Nephron progenitor cell (in vitro differentiated cells): ENCODE results near the gene RABL3.
"Not testable (repeated sequence)": the region's sequence is repeated elsewhere in the genome, so short reads cannot be mapped to it uniquely, and the experiment has no call there.

Experiments
- DNase-seq: peaks from one replicate; pipeline ENCODE4 v3.0.0; 2021
- H3K27ac Mint-ChIP-seq: 2 replicates; pipeline ENCODE4 v1.8.0; 2021; ENCODE audit warnings: mild to moderate bottlenecking, moderate library complexity, mixed read lengths
- H3K27me3 Mint-ChIP-seq: 2 replicates; pipeline ENCODE4 v1.8.0; 2021; ENCODE audit warnings: mild to moderate bottlenecking, low read depth, mixed read lengths; ENCODE audit not compliant: poor library complexity
- H3K36me3 Mint-ChIP-seq: 2 replicates; pipeline ENCODE4 v1.8.0; 2021; ENCODE audit warnings: low read depth, mixed read lengths
- H3K4me1 Mint-ChIP-seq: 2 replicates; pipeline ENCODE4 v1.8.0; 2021; ENCODE audit warnings: mixed read lengths
- H3K4me3 Mint-ChIP-seq: 2 replicates; pipeline ENCODE4 v1.8.0; 2021; ENCODE audit warnings: mild to moderate bottlenecking, moderate library complexity, mixed read lengths
- H3K9me3 Mint-ChIP-seq: 2 replicates; pipeline ENCODE4 v1.8.0; 2021; ENCODE audit warnings: mild to moderate bottlenecking, moderate library complexity, mixed read lengths
- CTCF ChIP-seq: fragments of 200-600 bp; sonication (generic); IDR thresholded peaks from 2 replicates; pipeline ENCODE4 v1.5.0; 2021; ENCODE audit warnings: antibody characterized with exemption

The RABL3 gene

GRCh38 chr3:120681018-120681417, 61.3 kb downstream of the RABL3 start:
- no peak overlapping the region for H3K4me3 Mint-ChIP-seq
- peaks cover 11% of the 10 kb centered on the region for H3K36me3 Mint-ChIP-seq
- H3K27ac Mint-ChIP-seq = no peak overlapping the region
- H3K9me3 Mint-ChIP-seq = peaks cover 28% of the 10 kb centered on the region
- no peak for DNase-seq
- peaks cover 6% of the 10 kb centered on the region for H3K4me1 Mint-ChIP-seq
- H3K27me3 Mint-ChIP-seq = no peaks in the 10 kb centered on the region
- no peak for TF ChIP-seq CTCF

- Mint-ChIP-seq H3K27ac (no peak overlapping the region), H3K36me3 (peaks cover 11% of the 10 kb centered on the region), H3K4me1 (peaks cover 6% of the 10 kb centered on the region), H3K4me3 (no peak overlapping the region), H3K27me3 (no peaks in the 10 kb centered on the region), H3K9me3 (peaks cover 28% of the 10 kb centered on the region)
- no peak for TF ChIP-seq CTCF
- DNase-seq = no peak
Measured at GRCh38 chr3:120680193-120680894, 62.0 kb downstream of the RABL3 start.

- Mint-ChIP-seq H3K9me3 (peaks cover 28% of the 10 kb centered on the region), H3K27ac (no peak overlapping the region), H3K27me3 (no peaks in the 10 kb centered on the region), H3K36me3 (peaks cover 11% of the 10 kb centered on the region), H3K4me3 (no peak overlapping the region), H3K4me1 (peaks cover 6% of the 10 kb centered on the region)
- no peak for TF ChIP-seq CTCF
- no peak for DNase-seq
Measured at GRCh38 chr3:120678984-120679383, 63.3 kb downstream of the RABL3 start.

GRCh38 chr3:120678331-120678947, 63.9 kb downstream of the RABL3 start:
- H3K4me3 Mint-ChIP-seq = peak overlapping the region; percentile 5
- no peak overlapping the region for H3K27ac Mint-ChIP-seq

GRCh38 chr3:120677193-120677592, 65.1 kb downstream of the RABL3 start:
- Mint-ChIP-seq H3K9me3 (peaks cover 28% of the 10 kb centered on the region), H3K36me3 (peaks cover 11% of the 10 kb centered on the region)
- not testable (repeated sequence) for H3K27ac Mint-ChIP-seq, H3K4me1 Mint-ChIP-seq, DNase-seq, H3K4me3 Mint-ChIP-seq, H3K27me3 Mint-ChIP-seq

More at GRCh38 chr3:120678331-120678947, 63.9 kb downstream of the RABL3 start:
- DNase-seq = no peak
- Mint-ChIP-seq H3K4me1 (peaks cover 6% of the 10 kb centered on the region), H3K9me3 (peaks cover 28% of the 10 kb centered on the region), H3K36me3 (peaks cover 11% of the 10 kb centered on the region), H3K27me3 (no peaks in the 10 kb centered on the region)
- TF ChIP-seq CTCF = no peak

- H3K27me3 Mint-ChIP-seq = no peaks in the 10 kb centered on the region
- DNase-seq = no peak
Measured at GRCh38 chr3:120673116-120673515, 69.2 kb downstream of the RABL3 start.

More at GRCh38 chr3:120673116-120673515, 69.2 kb downstream of the RABL3 start:
- peaks cover 11% of the 10 kb centered on the region for H3K9me3 Mint-ChIP-seq
- H3K4me3 Mint-ChIP-seq = no peak overlapping the region
- no peak for TF ChIP-seq CTCF
- H3K36me3 Mint-ChIP-seq = peaks cover 4% of the 10 kb centered on the region
- H3K4me1 Mint-ChIP-seq = peaks cover under 1% of the 10 kb centered on the region
- no peak overlapping the region for H3K27ac Mint-ChIP-seq
